ENCODE measurements around the gene C1R. TPM values are rescaled to one million over a fixed set of nuclear protein-coding genes. Genes with fewer than 3 reads are reported as not detected.

C1R gene
- total RNA-seq, 1 donor from 2014 or later, result 367 TPM

- H3K4me1 ChIP-seq, result peaks cover 20% of the 10 kb centered on the region
- ATAC-seq, result peak; percentile 86
- DNase-seq, result peak; percentile 90
These were observed 37.8 kb upstream of the C1R start, which contains the start of gene CLSTN3 for GRCh38 chr12:7129872-7130691. Gene CLSTN3, plus strand, starts transcription at chr12:7130371. Its CDS starts 278 bp downstream, at chr12:7130649.

GRCh38 chr12:7129287-7129871 lies 37.1 kb upstream of the C1R start:
- Histone ChIP-seq H3K4me1 (peaks cover 20% of the 10 kb centered on the region), H3K9me3 (no peaks in the 10 kb centered on the region), H3K27ac (peak overlapping the region; percentile 65), H3K36me3 (peaks cover 5% of the 10 kb centered on the region), H3K4me3 (peak overlapping the region; percentile 69), H3K27me3 (no peaks in the 10 kb centered on the region)
- DNase-seq (no peak), ATAC-seq (no peak)
- no peak for TF ChIP-seq CTCF (IDR thresholded peaks at IDR 0.05)
- intact Hi-C loops (cut with DNase I), result no loop called here

More at GRCh38 chr12:7129872-7130691, 37.8 kb upstream of the C1R start, which contains the start of gene CLSTN3:
- no peak for TF ChIP-seq CTCF (IDR thresholded peaks at IDR 0.05)
- H3K27ac ChIP-seq, result peak within 1 kb of the TSS; percentile 65
- intact Hi-C loops (cut with DNase I), result no loop called here
- peaks cover 12% of the 10 kb centered on the region for H3K36me3 ChIP-seq
- no peaks in the 10 kb centered on the region for H3K9me3 ChIP-seq
- H3K4me3 ChIP-seq, result peak within 1 kb of the TSS; percentile 69
- no peaks in the 10 kb centered on the region for H3K27me3 ChIP-seq

- Histone ChIP-seq H3K36me3 (no peaks in the 10 kb centered on the region), H3K4me1 (peaks cover 20% of the 10 kb centered on the region), H3K4me3 (peak within 1 kb of the TSS; percentile 69), H3K27ac (peak within 1 kb of the TSS; percentile 65), H3K9me3 (no peaks in the 10 kb centered on the region), H3K27me3 (no peaks in the 10 kb centered on the region)
- intact Hi-C loops (cut with DNase I), result no loop called here
- TF ChIP-seq CTCF (IDR thresholded peaks at IDR 0.05), result no peak
- DNase-seq (no peak), ATAC-seq (no peak)
These were observed 36.5 kb upstream of the C1R start, which contains the start of gene RBP5 for GRCh38 chr12:7128681-7129286. Gene RBP5, minus strand, starts transcription at chr12:7128889. Its CDS starts 114 bp downstream, at chr12:7128775.

- intact Hi-C loops (cut with DNase I), result no loop called here
- Histone ChIP-seq H3K4me1 (peaks cover 20% of the 10 kb centered on the region), H3K4me3 (peak overlapping the region; percentile 30), H3K36me3 (no peaks in the 10 kb centered on the region), H3K27me3 (no peaks in the 10 kb centered on the region), H3K9me3 (no peaks in the 10 kb centered on the region), H3K27ac (no peak overlapping the region)
- ATAC-seq (no peak), DNase-seq (no peak)
- no peak for TF ChIP-seq CTCF (IDR thresholded peaks at IDR 0.05)
These were observed 35.8 kb upstream of the C1R start for GRCh38 chr12:7127916-7128626.

GRCh38 chr12:7125632-7126227 lies 33.5 kb upstream of the C1R start:
- Histone ChIP-seq H3K36me3 (no peaks in the 10 kb centered on the region), H3K4me3 (no peak overlapping the region), H3K4me1 (peaks cover 18% of the 10 kb centered on the region), H3K27ac (no peak overlapping the region), H3K9me3 (no peaks in the 10 kb centered on the region), H3K27me3 (no peaks in the 10 kb centered on the region)
- no peak for ATAC-seq
- intact Hi-C loops (cut with DNase I), result no loop called here
- DNase-seq, result no peak
- TF ChIP-seq CTCF (IDR thresholded peaks at IDR 0.05), result no peak
